GM19035 (cell line): ENCODE results near the gene HEG1.
"Not testable (repeated sequence)": the region's sequence is repeated elsewhere in the genome, so short reads cannot be mapped to it uniquely, and the experiment has no call there.

Experiments
- ATAC-seq: cut with Tn5 transposase; IDR thresholded peaks from one replicate; pipeline ENCODE4 v1.9.1; 2021; ENCODE audit not compliant: unreplicated experiment

Gene HEG1

DNA sequence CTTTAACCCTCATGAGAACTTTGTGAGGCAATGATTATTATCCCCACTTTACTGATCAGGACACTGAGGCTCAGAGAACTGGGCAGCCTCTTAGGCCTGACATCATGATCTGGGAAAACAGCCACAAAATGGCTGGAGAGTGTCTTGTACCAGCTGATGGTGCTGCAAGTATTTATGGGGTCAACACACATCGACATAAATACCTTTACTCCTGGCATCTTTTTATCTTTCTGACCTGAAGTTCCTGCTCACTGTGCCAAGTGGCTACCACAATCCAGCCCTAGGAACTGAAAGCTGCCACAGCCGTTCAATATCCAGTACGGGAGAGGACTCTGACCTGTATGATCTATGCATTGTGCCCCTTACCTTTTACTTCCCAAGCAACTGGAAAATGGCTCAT lies 92.0 kb downstream of the HEG1 start:
- ATAC-seq: no peak

- ATAC-seq: no peak
Observed at GRCh38 chr3:124962403-124962940, 93.3 kb downstream of the HEG1 start.

DNA sequence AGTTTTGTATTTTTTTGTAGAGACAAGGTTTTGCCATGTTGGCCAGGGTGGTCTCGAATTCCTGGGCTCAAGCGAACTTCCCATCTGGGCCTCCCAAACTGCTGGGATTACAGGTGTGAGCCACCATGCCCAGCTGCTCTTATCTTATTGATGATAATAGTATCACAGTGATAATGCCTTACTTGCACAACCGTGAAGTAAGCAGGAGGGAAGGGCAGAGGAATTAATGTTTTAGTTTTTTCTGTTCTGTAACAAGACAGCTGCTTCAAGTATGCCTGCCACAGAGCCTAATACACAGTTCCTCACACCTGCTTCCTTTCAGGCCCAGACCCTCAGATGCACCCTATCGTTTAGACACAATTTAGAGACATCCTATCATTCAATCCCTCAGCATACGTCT lies 95.1 kb downstream of the HEG1 start:
- no peak for ATAC-seq

- ATAC-seq: no peak
Observed at GRCh38 chr3:124960105-124960504, 95.7 kb downstream of the HEG1 start.

DNA sequence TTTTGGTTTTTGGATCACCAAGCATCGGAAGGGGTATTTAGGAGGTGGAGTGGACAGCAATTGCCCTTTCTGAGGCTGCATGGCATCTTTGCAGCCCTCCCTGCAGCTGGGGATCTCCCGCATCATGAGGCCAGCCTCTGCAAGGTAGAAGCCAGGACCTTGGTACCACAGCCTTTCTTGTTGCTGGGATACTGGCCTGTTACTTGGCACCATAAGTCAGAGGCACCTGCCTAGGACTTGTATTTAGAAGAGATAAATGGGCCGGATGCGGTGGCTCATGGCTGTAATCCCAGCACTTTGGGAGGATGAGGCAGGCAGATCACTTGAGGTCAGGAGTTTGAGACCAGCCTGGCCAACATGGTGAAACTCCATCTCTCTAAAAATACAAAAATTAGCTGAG lies 97.8 kb downstream of the HEG1 start:
- not testable (repeated sequence) for ATAC-seq

DNA sequence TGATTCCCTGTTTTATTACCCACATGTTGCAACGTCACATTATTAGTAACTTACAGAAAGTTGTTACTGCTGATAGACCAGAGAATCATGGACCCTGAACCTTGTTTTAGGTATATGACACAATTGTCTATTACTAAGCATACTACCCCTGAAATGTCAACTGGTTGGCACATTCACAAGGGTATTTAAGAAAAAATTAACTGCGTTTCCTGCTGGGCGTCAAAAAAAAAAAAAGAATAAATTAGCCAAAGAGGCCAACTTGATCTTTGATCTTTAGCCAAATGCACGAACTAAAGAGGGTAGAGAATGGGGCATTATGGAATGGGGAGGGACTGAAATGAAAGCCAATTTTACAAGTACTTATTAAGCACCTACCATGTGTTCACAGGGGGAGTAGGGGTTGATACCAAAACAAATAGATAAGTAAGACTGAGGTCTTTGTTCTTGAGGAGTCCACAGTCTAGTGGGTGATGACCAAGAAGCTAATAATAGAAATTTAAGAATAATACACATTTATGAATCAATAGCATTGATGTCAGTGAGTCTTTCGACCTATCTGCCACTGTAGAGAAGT lies 103.4 kb downstream of the HEG1 start:
- no peak for ATAC-seq

DNA sequence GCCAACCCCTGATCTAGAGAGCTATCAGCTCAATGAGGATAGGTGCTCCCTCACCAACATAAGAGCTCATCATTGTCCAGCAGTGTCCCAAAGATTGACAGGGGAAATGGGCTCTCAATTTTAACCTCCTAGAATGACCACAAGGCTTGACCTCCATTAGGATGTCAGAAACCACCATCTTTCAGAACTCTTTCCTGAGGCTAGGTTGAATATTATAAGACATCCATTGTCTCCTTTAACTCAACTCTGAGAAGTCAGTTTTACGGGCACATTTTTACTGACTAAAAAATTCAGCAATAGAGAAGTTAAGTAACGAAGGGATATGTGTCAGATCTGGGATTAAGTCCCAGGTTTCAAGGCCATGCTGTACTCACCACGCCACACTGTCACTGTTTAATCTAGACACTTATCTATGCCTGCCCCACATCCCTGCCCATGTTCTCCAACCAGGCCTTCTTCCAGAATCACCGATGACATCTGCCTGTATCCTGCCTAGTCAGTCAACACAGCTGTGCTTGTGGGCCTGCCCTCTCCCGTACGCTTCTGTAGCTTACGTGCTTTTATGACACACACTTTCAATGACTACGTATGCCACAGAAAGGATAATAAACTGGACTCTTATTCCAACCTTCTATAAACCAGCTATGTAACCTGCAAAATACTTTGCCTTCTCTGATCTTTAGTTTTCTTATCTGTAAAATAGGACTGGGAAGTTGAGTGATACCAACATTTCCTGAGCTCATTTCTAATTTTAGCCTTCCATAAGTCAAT lies 104.1 kb downstream of the HEG1 start:
- ATAC-seq: no peak

- ATAC-seq: no peak
Observed at GRCh38 chr3:124950026-124950425, 105.8 kb downstream of the HEG1 start.

GRCh38 chr3:124942613-124943012 lies 113.2 kb downstream of the HEG1 start:
- no peak for ATAC-seq

- ATAC-seq: no peak
Observed at GRCh38 chr3:124941771-124942170, 114.0 kb downstream of the HEG1 start.

DNA sequence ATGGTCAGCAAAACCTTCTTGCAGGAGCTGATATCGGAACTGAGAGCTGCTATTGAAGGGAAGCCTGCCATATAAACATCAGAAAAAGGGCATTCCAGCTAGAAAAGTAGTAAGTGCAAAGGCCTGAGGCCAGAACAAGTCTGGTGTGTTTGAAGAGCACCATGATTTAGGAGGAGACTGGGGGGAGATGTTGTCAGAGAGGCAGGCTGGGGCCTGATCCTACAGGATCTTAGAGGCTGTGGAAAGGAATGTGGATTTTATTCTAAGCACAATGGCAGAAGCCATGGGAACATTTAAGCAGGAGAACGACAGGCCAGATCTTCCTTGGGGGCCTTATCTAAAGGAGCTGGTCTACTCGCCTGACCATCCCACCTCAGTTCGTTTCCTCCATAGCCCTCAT lies 116.1 kb downstream of the HEG1 start:
- ATAC-seq: no peak

DNA sequence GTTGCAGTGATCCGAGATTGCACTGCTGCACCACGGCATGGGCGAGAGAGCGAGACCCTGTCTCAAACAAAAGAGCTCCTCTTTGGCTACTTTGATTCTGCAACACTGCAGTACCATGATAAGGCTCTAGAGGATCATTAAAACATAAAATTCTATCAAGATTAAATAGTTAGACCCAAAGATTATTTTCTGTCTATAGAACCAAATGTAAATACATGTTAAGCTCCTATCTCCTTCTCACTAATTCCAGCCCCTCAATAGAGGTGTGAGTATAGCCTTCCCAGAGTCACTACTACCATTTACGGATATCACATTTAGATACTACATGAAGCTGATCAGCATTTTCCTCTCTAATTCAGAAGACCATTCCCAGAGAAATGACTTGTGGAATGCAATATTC lies 116.9 kb downstream of the HEG1 start:
- ATAC-seq: no peak

- ATAC-seq: no peak
Observed at GRCh38 chr3:124937049-124937448, 118.7 kb downstream of the HEG1 start.

GRCh38 chr3:124935794-124936542 lies 119.8 kb downstream of the HEG1 start:
- no peak for ATAC-seq

- ATAC-seq: no peak
Observed at GRCh38 chr3:124935264-124935663, 120.5 kb downstream of the HEG1 start.

- ATAC-seq: no peak
Observed at GRCh38 chr3:124934577-124934976, 121.2 kb downstream of the HEG1 start, which contains the start of gene MUC13. MUC13 (minus strand) TSS chr3:124934751; CDS start chr3:124934712, 39 bp downstream.

DNA sequence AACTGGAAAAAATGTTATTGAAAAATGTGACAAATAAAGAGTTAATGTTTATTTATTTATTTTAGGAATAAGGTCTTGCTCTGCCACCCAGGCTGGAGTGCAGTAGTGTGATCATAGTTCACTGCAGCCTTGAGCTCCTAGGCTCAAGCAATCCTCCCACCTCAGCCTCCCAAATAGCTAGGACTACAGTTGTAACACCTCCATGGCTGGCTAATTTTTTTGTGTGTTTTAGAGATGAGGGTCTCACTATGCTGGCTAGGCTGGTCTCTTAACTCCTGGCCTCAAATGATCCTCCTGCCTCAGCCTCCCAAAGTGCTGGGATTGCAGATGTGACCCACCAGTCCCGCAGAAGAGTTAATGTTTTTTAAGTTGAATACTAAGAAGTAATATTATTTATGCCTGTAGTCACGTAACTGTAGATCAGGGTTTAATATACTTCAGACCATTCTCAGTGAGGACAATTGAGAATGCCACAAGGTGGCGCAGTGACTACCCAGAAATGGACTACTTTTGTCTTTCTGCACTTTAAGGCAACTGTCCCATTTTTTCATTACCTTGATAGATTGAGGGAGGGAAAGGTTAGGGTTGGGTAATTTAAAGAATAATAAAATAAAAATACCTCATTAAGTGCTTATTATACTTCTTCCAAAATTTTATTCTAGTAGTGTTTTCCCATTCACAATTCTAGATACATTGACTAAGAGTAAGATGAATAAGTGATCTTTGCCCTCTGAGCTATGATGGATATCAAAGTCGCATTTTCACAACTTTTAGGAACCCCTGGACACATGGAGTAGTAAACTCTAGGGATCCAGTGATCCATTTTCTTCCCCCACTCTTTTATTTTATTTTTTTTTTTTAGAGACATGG lies 127.2 kb downstream of the HEG1 start:
- ATAC-seq: no peak

GRCh38 chr3:124927574-124928045 lies 128.2 kb downstream of the HEG1 start:
- peak; percentile 59 for ATAC-seq

DNA sequence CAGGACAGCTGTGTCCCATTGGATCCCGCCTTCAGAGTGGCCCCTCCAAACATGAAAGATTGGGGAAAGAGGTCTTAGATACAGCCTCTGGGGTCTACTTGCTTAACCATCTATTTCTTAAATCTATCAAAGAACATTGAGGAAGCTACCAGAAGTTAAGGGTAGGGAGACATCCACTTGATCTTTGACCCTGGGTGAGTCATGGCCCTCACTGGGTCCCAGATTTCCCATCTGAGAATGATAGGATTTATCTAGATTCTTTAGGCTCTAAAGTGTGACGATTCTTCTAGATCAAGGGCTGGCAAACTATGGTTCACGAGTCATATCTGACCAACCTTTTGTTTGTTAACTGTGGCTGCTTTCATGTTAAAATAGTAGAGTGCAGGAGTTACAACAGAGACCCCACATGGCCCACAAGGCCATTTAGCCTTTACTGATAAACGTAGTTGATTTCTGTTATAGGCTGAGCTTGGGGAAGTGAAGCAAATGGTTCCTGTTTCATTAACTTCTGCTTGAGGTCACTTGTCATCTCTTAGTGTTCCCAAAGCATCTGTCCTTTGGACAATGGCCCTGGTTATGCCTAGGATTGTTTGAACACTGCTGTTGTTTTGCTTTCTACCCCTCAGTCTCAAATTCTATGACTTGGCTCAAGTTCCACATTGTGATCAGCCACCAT lies 129.2 kb downstream of the HEG1 start:
- no peak for ATAC-seq

GRCh38 chr3:124924741-124925140 lies 131.1 kb downstream of the HEG1 start:
- no peak for ATAC-seq
